Erythroblast (primary cell): ENCODE results near the gene G6PD.

Experiments used
- GATA1 ChIP-seq: IDR thresholded peaks from 2 replicates; pipeline ENCODE4 v1.6.1; 2011; ENCODE audit warnings: low read depth, mild to moderate bottlenecking, control low read depth, low read length, moderate library complexity
- POLR2A ChIP-seq: IDR thresholded peaks from 2 replicates; pipeline ENCODE4 v1.6.1; 2011; ENCODE audit warnings: mild to moderate bottlenecking, low read length

DNA sequence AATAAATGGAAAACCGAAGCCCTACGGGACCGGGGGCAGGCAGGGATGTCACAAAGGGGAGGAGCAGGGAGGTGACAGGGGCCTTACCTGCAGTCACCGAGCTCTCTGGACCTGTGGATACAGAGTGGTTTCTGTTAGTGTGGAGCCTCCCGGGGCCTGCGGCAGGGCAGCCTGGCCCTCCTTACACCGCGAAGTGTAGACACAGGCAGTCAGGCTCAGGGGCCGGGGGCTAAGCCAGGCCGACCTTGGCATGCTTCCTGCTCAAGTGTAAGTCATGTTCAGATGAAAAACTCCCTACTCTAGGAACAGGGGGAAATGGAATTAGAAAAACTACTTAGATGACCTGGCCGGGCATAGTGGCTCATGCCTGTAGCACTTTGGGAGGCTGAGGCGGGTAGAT lies 34.9 kb downstream of the G6PD start:
- TF ChIP-seq POLR2A: no peak
- TF ChIP-seq GATA1: no peak
